Stimulated activated CD8-positive, alpha-beta memory T cell treated with anti-CD3 and anti-CD28 coated beads, Interleukin-12 subunit alpha, Interleukin-12 subunit beta, amount 100 ng/mL, for 4 hours (primary cell): ENCODE results near the gene ICE2.

Experiments
- DNase-seq: peaks from one replicate; pipeline ENCODE4 v3.0.0-alpha.2; 2020; ENCODE audit warnings: low read depth

Gene ICE2

DNA sequence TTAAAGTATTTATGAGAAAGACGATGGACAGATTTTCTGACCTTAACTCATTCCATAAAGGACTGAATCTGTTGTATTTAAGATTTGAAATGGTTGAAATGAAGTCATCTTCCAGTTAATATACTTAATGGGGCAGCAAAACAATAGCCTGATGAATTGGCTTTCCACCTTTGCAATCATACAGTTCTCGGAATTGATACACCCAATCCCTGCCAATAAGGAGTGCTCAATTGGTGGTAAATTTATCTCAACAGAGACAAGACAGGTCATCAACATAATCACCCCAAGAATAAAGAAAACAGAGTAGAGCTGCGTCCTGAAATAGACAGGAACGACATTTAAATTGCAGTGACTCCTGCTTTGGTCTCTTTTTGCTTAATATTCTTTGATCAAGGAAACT lies 92.3 kb downstream of the ICE2 start:
- no peak for DNase-seq

DNA sequence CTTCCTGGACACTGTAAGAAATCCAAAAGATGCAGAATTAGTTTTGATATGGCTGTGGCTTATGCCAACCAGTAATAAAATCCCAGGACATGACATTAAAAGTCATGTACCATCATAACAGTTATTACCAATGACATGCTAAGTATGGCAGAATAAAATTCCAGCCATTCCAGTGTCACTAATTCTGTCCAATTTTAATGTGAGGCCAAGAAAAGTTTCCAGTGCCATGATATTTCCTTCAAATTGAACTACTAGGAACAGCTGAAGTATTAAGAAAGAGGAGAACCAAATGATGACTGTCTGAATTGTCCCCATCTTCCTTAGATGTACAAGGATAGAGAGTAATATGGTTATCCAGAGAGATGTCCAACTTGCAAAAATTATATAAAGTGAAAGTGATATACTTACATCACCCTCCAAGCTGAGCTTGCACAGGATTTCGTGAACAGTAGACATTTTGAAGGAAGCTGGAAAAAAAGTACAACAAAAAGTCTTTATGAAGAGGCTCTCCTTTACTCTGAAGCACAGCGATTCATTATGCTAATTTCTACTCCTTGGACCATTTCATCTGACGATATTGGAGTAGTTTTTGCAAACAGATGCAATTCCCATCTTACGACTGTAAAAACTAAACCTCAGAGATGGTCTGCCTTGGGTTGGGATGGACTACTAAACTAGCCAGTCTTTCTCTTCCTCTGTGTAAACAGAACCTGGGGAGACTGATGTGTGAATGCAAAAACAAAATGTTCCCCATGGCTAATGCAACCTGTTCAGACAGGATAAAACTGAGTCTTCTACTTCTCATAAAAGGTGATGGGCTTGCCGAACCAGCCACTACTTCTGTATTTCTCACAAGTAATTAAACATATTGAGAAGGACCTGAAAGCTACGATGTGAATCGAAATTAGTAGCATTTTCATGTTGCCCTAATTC lies 93.1 kb downstream of the ICE2 start:
- no peak for DNase-seq

DNA sequence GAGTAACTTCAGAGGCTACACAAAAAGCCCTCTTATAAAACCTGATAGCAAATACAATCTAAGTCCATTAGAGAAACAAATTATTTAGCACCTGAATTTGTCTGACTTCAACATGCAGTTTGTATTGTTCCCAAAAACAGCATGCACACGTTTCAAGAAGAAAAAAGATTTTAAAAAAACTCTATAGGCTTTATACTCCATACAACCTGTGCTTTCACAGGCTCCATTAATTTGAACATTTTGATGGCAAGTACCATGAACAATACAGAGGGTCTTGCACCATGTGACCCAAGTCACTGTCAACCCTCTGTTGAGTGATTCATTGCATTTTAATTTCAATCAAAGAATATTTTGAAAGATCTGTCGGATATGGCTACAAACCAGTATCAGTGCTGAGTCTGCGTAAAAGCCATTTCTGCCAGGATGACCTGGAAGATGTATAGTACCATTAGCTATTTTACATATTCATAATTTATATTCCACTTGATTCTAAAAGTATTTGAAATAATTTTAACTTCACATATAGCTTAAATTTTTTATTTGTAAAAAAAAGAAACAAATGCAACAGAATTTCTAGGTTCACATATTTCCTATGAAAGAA lies 94.3 kb downstream of the ICE2 start:
- no peak for DNase-seq

DNA sequence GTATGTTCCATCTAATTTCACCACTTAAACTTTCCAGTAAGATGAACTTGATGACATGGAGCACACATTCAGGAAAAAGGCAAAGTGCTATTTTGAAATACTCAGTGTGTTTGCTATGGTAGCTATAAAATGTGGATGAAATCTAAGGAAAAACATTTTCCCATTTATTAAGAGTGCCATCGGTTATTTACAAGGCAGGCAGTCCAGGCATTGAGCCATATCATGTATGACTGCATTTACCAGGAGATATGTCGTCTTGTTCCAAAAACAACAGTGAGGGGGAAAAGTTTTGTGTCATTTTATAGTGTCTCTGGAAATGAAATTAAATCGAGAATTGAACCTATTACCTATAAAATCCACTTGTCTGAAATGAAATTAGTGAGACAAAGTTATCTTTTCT lies 94.9 kb downstream of the ICE2 start:
- DNase-seq: no peak

DNA sequence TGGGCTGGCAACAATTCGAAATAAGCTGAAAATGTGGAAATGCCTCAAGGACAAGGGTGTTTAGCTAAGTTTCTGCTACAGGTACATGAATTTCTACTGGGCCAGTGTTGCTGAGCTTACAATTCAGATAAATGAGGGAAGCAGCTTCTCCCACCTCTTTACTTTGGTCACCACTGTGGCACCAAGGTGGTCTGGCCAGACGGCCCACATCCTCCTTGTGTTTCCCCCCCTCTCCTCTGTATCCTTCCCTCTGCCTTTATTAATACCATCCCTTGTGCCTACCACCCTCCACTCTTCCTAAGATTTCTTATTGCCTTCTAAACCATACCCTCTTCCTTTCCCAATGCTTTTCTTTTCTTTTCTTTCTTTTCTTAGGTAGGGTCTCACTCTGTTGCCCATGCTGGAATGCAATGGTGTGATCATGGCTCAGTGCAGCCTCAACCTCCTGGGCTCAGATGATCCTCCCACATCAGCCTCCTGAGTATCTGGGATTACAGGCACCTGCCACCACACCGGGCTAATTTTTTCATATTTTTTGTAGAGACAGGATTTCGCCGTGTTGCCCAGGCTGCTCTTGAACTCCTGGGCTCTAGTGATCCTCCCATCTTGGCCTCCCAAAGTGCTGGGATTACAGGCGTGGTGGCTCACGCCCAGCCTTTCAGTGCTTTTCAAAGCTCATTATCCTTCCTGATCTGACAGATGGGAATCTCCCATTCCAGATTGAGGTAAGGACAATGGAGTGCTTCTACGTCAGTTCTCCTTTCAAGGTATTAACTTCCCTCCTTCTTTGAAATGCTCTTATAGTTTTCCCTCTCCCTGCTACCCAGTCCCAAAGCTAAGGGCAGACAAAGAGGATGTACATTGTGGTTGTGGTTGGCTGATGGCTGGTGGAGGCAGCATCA lies 95.9 kb downstream of the ICE2 start:
- DNase-seq: no peak

DNA sequence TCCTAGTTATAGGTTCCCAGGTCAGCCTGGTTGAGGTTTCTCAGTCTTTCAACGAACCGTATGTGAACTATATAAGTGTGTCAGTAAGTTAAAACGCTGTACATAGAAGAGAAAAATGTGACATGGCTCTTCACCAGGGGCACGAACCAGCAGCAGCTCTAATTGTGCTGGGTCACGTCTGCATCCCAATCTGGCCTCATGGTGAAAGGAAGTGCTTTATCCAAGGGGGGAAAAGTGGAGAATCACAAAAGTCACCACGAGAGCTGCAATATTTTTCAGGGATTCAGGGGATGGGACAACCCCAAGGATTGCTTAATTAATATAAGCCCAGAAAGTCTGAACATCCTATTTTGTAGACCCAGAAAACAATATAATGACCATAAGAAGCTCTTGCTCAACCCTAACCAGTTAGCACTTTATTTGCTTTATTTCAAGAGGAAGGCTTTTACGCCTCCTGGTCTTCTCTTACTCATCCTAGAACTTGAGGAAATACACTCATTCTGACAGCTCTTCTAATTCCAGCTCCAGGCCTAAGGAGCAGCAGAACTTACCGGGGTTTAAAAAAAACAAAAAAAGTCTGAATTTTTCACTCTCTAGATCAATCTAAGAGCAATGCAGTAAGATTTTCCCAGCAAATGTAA lies 97.7 kb downstream of the ICE2 start:
- DNase-seq: no peak

DNA sequence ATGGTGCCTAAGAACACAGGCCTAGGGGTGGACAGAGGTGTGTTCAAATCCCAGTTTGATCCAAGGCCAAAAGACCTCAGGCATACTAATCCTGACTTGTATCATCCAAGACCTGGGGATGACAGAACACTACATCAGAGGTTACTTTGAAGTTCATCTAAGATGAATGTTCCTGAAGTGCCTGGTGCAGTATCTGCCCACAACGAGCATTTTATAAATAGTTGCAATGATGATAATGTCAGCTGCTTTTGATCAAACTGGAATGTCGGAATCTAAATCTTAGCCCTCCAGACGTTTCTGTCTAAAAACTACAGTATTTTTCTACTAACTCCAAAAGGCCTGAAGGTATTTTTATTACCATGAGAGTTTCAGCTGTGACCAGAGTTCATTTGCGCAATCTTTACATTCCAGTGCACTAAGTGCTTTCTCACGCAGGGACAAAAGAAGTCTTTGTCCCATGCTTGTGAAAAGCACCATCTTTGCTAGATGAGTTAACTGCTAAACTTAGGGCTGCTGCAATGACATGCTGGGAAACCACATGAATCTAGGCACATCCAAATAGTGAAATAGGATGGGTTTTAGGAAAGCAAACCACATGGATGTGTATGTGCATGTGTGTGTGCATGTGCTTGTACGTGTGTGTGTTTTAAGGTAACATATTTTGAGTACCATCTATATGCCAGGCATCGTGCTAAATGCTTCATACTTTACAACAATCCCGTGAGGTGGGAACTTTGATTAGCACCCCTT lies 99.2 kb downstream of the ICE2 start:
- DNase-seq: no peak

DNA sequence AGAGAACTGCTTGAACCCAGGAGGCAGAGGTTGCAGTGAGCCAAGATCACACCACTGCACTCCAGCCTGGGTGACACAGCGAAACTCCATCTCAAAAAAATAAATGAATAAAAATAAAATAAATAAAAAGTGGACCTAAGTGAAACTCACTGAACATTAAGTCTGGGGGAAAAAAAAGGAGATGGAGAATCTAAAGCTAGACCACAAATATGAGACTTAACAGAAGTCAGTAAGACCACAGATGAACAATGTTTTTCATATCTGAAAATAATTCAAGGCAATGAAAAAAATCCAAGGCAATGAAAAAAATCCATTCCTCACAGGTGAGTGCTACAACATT lies 99.8 kb downstream of the ICE2 start:
- no peak for DNase-seq

DNA sequence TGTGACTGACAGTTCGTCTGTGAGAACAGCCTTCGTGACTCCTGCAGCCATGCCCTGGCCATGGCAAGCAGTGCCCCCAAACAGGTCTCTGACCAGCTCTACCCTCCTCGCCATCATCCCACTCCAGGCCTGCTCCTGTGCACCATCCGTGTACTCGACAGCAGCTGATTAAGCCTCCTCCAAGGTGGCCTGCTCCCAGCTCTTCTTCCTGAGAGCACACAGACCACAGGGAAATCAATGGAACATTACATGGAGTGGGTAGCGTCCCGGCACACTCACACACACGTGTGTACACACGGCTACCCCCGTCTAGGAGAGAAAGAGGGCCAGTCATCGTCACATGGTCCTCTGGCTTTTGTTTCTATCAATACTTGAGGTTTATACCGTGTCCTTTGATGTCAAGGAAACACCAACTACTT lies 102.3 kb downstream of the ICE2 start:
- no peak for DNase-seq

DNA sequence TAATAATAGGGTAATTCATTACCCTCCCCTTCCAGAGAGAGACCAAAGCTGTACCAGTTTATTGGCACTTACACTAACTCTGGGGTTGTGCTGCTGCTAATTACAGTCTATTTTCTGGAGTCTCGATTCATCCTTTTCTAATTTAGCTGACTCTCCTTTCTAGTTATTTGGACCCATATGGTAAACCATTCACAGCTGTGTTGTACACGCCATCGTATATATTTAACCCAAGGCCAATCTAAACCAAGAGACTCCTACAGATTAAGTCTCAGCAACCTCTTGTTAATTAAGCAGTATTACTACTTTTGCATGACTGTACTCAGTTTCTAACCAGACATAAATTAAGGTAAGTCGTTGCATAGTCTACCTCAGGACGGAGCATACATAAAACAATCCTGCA lies 103.6 kb downstream of the ICE2 start:
- no peak for DNase-seq

DNA sequence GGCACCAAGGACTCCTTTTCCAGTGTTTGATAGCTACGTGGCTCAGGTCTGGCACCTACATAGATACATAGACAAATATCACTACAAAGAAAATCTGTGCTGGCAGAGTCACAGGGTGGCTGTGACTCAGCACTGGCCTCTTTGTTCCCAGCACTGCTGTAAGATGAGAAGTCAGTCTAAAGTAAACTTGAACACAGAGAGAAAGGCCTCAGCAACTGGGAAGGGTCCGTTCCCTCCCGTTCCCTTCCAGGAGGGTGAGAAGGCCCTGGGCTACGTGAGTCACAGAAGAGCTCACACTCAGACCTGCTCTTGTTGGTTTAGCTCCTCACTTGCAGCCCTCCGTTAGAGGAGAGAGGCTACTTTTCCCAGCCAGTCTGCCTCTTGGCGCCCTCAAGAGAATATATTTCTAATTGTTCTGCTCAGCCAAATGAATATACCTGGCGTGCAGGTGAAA lies 104.3 kb downstream of the ICE2 start:
- DNase-seq: no peak

DNA sequence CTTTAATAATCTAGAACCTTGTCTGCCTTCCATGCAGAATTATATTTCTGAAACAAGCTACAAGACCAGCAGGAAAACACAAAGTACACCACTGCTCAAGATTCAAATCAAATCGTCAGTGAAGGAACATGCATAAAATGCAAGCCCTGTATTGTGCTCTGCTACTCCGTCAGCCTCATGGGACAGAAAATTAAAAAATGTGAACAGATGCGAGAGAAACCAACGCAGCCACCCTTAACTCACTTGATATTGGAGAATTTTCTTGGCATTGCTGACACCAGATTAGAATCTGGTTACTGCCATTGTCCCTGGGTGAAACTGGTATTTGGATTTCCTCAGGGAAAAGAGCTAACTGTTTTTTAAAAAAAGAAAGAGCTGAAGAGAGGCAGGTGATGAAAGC lies 104.7 kb downstream of the ICE2 start:
- no peak for DNase-seq

DNA sequence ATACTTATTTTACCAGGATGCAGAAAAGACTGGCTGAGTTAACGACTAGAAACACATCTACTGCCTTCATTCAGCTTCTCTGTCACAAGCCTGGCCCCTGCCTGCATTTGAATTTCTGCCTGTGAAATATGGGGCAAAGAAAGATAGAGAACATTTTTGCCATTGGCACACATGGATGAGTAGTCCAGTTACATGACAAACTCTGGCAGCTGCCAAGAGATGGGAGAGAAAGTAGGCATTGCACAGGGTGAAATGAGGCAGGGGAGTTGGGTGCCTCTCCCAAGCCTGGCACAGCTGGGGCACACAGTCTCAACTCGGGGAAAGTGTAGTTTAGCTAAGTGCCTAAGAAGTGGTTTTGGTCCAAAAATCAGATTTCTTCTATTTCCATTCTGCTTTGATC lies 105.2 kb downstream of the ICE2 start:
- no peak for DNase-seq

DNA sequence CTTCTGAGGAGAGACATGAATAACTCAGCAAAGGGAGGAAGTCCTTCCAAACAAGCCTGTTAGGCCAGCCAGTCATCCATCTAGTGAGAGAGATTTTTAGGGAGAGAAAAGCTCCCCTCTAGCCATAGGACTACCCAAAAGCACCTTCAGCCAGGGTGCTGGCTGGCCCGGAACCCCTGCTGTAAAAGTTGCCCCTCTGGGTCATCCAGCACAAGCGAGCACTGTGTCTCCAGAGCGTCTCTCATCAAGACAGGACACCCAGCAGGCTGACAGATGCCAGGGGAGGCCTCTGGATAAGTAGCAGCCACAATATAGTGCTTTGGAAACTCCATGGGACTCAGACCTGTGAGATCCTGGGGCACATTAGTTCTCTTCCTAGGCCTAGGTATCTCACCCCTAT lies 105.6 kb downstream of the ICE2 start:
- DNase-seq: no peak

DNA sequence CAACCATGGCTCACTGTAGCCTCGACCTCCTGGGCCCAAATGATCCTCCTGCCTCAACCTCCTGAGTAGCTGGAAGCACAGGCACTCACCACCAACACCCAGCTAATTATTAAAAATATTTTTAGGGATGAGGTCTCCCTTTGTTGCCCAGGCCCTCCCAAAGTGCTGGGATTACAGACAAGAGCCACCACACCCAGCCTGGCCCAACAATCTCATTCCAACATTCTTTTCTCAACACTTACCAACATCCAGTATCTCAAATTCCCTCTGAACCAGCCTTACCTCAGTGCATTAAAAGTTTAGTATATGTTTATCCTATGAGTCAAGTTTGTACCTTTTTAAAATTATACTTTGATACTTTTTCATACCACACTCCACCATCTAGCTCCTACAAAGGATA lies 106.2 kb downstream of the ICE2 start:
- no peak for DNase-seq

DNA sequence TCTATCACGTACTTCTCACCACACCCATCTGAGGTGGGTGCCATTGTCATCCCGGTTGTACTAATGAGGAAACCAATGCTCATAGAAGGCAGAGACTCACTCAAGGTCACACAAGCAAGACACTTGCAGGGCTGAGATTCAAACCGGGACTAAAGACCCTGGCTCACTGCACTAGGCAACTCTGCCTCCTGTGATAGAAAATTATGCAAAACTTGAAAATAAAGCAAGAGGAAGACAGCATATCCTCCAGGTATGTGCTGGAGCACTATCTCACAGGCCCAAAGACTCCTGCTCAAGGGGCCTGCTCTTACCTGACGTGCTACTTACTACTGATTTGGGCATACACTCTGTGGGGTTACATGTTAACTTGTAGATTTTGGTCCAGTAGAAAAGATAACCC lies 106.7 kb downstream of the ICE2 start:
- DNase-seq: no peak

DNA sequence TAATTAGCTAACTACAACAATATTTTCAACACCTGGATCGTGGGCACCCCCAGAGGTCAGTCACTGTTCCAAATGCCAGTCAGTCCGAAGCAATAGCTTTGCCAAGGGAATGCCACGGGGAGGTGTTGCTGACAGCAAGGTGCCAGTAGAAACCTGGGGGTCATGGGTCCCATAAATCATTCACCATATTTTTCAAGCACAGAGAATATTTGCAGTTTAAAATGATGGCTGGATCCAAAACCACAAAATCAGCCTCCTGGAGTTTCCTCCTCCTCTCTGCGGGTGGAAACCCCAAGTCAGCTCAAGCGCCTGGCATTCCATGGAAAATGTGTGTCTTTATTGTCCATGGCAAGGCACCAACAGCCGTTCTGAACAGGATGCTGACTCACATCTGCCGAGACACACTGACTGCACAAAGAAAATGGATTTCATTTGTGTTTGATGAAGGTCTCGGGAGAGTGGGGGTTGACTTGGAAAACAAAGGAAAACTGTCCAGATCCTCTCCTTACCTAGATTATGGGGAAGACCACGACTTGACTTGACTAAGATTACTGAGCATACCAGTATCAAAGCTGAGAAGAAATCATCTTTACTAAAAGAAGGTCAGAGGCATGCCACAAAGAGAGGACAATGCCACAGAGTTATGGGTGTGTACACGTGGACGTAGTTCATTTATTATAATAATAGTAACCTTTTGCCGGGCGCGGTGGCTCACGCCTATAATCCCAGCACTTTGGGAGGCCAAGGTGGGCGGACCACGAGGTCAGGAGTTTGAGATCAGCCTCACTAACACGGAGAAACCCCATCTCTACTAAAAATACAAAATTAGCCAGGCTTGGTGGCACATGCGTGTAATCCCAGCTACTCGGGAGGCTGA lies 107.5 kb downstream of the ICE2 start:
- no peak for DNase-seq

DNA sequence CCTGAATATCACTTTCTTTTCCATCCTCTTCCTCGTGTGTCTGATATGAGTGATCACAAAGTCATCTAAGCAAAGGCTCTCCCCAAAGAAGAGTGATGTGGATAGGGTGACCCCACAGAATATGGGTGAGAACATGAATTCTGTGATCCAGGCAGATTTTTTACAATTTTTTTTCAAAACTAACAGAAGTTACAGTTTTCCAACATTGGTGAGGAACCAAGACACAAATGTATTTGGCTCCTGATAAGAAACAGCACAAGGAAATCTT lies 108.1 kb downstream of the ICE2 start:
- no peak for DNase-seq

DNA sequence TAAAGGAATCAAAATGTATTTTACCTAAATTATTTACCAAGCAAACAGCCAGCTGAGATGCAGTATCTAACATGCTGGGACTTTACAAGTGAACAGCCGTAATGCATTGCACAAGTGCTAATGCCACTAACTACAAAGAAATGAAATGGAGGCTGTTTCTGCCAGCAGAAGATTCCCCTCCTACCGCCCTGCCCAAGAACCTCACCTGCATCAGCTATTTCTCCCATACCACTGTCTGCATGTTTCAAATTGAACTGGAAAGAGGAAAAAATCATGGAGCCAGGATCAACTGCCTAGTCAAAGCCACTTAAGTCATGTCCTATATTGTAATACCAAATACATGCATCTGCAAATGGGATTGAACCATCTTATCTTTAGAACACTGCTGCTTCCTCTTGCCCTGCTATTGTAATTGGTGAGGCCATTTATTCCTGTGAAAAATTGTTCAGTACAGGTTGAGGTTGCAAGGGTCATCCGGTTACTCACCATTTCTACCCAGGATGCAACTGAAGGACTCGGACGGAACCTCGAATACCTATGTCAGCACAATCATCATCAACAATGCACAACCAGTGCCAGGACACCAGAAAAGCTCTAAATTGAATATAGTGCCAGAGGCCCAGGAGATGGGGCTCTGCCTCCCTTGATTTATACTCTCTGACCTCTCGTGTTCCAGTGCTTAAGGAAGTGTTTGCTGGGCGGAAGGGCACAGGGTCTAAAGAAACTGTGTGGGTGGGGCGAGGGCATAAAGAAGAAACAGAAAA lies 108.7 kb downstream of the ICE2 start:
- no peak for DNase-seq

DNA sequence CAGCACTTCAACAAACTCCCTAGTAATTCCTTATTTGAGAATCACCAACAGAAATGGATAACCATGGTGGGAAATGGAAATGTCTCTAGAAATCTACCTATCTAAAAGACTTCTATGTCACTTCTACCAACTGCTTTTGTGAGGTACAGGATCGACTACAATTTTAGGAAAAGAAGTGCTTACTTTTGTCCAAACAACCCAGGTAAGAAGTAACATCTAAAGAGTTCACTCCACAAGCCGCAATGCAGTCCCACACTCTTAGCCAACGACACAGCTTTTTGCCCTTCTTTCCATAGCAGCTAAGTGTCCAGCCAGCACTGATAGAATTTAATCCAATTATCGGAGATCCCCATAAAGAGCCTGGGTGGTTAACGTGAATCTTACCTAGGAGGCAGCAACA lies 109.2 kb downstream of the ICE2 start:
- no peak for DNase-seq
